GM23338 (cell line): ENCODE measurements around the gene CD244. TPM values are rescaled to one million over a fixed set of nuclear protein-coding genes. Genes with fewer than 3 reads are reported as not detected.

Experiments
- CREB1 ChIP-seq: fragments of 250-450 bp; sonication (Bioruptor Pico); IDR thresholded peaks from 2 replicates; pipeline ENCODE4 v1.5.0; 2020; ENCODE audit warnings: low read depth, mild to moderate bottlenecking, moderate library complexity
- EZH2 ChIP-seq: fragments of 200-600 bp; sonication (generic); IDR thresholded peaks from one replicate; pipeline ENCODE4 v1.8.0; 2017; ENCODE audit warnings: antibody characterized with exemption, mild to moderate bottlenecking, low read depth; ENCODE audit not compliant: unreplicated experiment
- EZH2phosphoT487 ChIP-seq: fragments of 200-600 bp; sonication (generic); IDR thresholded peaks from one replicate; pipeline ENCODE4 v1.8.1; 2018; ENCODE audit warnings: antibody characterized with exemption; ENCODE audit not compliant: unreplicated experiment
- JUNB ChIP-seq: IDR thresholded peaks from one replicate; pipeline ENCODE4 v1.6.1; 2016; ENCODE audit warnings: antibody characterized with exemption; ENCODE audit not compliant: unreplicated experiment
- NANOG ChIP-seq: IDR thresholded peaks from 2 replicates; pipeline ENCODE4 v1.6.1; 2016; ENCODE audit warnings: antibody characterized with exemption, borderline replicate concordance
- POLR2AphosphoS5 ChIP-seq: IDR thresholded peaks from 2 replicates; pipeline ENCODE4 v1.6.1; 2016; ENCODE audit warnings: antibody characterized with exemption, low read depth
- STAT1 ChIP-seq: IDR thresholded peaks from one replicate; pipeline ENCODE4 v1.6.1; 2016; ENCODE audit warnings: antibody characterized with exemption; ENCODE audit not compliant: unreplicated experiment
- ZNF114 ChIP-seq: fragments of 250-450 bp; sonication (Bioruptor Pico); IDR thresholded peaks from 2 replicates; pipeline ENCODE4 v1.5.0; 2020; ENCODE audit warnings: mild to moderate bottlenecking, moderate library complexity
- ZNF331 ChIP-seq: fragments of 250-450 bp; sonication (Bioruptor Pico); IDR thresholded peaks from 2 replicates; pipeline ENCODE4 v1.5.0; 2020; ENCODE audit warnings: low read depth, mild to moderate bottlenecking, moderate library complexity
- polyA plus RNA-seq: library from polyadenylated mRNA; unstranded; fragments of >200 nt; fragmentation: Nextera tagmentation; extraction: Ambion mirVana; gene quantifications from 2 replicates; pipeline ENCODE4 v1.2.1, GENCODE V29; 2016
- total RNA-seq: library from RNA; depleted of rRNA; stranded (reverse); fragments of >200 nt; shearing (Covaris generic); gene quantifications from 2 replicates; pipeline ENCODE4 v1.2.3, GENCODE V29; 2014
- TF ChIP-seq, protein P1 (sequence below): fragments of 250-450 bp; sonication (Bioruptor Pico); IDR thresholded peaks from 2 replicates; pipeline ENCODE4 v1.5.0; 2020; ENCODE audit warnings: mild to moderate bottlenecking, moderate library complexity
- TF ChIP-seq, protein P2 (sequence below): IDR thresholded peaks from one replicate; pipeline ENCODE4 v1.6.1; 2018; ENCODE audit warnings: antibody characterized with exemption; ENCODE audit not compliant: unreplicated experiment

CD244 gene
- total and polyA plus RNA-seq, 2 experiments from 2014 or later, result not detected

DNA sequence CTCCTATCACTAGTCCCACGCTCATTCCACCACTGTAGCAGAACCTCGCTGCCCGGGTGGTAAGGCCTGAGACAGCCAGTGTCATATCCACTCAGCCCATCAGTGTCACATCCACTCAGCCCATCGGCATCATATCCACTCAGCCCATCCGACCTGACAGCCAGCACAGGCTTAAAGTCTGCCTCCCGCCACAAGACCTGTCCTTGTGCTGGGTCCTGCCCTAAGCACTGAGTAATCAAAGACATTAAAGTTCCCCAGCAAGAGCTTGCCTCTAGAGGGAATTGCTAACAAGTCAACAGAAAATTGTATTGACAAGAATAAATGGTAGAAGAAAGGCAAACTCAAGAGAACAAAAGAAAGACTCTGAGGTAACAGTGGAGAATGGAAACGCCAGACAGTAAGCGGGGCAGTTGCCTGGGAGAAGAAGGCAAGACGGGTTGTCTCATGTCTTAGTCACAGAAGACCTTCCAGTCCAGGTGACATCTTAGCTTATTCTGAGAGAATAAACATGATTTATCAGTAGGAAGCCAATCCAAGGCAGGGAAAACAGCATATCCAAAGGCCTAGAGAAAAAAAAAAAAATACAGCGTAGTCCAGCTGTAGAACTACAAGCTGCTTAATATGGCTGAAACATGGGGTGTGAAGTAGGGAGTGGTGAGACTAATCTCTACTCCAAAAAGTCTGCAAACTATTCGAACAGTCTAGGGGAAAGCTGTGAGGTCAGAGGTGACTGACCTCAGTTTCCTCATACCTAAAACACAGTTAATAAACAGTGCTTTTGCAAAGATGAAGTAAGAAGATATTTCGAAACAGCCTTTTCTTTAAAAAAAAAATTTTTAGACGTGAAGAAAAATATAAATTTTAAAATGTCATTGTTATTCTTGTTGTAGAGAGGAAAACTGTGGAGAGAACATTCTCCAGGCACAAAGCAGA is 21.2 kb upstream of the CD244 start (continued):
- TF ChIP-seq, protein P1, sequence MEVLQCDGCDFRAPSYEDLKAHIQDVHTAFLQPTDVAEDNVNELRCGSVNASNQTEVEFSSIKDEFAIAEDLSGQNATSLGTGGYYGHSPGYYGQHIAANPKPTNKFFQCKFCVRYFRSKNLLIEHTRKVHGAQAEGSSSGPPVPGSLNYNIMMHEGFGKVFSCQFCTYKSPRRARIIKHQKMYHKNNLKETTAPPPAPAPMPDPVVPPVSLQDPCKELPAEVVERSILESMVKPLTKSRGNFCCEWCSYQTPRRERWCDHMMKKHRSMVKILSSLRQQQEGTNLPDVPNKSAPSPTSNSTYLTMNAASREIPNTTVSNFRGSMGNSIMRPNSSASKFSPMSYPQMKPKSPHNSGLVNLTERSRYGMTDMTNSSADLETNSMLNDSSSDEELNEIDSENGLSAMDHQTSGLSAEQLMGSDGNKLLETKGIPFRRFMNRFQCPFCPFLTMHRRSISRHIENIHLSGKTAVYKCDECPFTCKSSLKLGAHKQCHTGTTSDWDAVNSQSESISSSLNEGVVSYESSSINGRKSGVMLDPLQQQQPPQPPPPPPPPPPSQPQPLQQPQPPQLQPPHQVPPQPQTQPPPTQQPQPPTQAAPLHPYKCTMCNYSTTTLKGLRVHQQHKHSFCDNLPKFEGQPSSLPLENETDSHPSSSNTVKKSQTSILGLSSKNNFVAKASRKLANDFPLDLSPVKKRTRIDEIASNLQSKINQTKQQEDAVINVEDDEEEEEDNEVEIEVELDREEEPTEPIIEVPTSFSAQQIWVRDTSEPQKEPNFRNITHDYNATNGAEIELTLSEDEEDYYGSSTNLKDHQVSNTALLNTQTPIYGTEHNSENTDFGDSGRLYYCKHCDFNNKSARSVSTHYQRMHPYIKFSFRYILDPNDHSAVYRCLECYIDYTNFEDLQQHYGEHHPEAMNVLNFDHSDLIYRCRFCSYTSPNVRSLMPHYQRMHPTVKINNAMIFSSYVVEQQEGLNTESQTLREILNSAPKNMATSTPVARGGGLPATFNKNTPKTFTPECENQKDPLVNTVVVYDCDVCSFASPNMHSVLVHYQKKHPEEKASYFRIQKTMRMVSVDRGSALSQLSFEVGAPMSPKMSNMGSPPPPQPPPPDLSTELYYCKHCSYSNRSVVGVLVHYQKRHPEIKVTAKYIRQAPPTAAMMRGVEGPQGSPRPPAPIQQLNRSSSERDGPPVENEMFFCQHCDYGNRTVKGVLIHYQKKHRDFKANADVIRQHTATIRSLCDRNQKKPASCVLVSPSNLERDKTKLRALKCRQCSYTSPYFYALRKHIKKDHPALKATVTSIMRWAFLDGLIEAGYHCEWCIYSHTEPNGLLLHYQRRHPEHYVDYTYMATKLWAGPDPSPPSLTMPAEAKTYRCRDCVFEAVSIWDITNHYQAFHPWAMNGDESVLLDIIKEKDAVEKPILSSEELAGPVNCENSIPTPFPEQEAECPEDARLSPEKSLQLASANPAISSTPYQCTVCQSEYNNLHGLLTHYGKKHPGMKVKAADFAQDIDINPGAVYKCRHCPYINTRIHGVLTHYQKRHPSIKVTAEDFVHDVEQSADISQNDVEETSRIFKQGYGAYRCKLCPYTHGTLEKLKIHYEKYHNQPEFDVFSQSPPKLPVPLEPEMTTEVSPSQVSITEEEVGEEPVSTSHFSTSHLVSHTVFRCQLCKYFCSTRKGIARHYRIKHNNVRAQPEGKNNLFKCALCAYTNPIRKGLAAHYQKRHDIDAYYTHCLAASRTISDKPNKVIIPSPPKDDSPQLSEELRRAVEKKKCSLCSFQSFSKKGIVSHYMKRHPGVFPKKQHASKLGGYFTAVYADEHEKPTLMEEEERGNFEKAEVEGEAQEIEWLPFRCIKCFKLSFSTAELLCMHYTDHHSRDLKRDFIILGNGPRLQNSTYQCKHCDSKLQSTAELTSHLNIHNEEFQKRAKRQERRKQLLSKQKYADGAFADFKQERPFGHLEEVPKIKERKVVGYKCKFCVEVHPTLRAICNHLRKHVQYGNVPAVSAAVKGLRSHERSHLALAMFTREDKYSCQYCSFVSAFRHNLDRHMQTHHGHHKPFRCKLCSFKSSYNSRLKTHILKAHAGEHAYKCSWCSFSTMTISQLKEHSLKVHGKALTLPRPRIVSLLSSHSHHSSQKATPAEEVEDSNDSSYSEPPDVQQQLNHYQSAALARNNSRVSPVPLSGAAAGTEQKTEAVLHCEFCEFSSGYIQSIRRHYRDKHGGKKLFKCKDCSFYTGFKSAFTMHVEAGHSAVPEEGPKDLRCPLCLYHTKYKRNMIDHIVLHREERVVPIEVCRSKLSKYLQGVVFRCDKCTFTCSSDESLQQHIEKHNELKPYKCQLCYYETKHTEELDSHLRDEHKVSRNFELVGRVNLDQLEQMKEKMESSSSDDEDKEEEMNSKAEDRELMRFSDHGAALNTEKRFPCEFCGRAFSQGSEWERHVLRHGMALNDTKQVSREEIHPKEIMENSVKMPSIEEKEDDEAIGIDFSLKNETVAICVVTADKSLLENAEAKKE (CRISPR knock-in tag), result no peak
- no peak for TF ChIP-seq EZH2phosphoT487
- TF ChIP-seq STAT1, result no peak
- TF ChIP-seq JUNB, result no peak
- TF ChIP-seq ZNF331 (CRISPR knock-in tag), result no peak
- TF ChIP-seq, protein P2, sequence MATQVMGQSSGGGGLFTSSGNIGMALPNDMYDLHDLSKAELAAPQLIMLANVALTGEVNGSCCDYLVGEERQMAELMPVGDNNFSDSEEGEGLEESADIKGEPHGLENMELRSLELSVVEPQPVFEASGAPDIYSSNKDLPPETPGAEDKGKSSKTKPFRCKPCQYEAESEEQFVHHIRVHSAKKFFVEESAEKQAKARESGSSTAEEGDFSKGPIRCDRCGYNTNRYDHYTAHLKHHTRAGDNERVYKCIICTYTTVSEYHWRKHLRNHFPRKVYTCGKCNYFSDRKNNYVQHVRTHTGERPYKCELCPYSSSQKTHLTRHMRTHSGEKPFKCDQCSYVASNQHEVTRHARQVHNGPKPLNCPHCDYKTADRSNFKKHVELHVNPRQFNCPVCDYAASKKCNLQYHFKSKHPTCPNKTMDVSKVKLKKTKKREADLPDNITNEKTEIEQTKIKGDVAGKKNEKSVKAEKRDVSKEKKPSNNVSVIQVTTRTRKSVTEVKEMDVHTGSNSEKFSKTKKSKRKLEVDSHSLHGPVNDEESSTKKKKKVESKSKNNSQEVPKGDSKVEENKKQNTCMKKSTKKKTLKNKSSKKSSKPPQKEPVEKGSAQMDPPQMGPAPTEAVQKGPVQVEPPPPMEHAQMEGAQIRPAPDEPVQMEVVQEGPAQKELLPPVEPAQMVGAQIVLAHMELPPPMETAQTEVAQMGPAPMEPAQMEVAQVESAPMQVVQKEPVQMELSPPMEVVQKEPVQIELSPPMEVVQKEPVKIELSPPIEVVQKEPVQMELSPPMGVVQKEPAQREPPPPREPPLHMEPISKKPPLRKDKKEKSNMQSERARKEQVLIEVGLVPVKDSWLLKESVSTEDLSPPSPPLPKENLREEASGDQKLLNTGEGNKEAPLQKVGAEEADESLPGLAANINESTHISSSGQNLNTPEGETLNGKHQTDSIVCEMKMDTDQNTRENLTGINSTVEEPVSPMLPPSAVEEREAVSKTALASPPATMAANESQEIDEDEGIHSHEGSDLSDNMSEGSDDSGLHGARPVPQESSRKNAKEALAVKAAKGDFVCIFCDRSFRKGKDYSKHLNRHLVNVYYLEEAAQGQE, result no peak
- no peak for TF ChIP-seq CREB1
- no peak for TF ChIP-seq POLR2AphosphoS5
- no peak for TF ChIP-seq ZNF114 (CRISPR knock-in tag)
- TF ChIP-seq NANOG, result no peak
- no peak for TF ChIP-seq EZH2
